Activated T-cell treated with anti-CD3 and anti-CD28 coated beads for 4 hours (primary cell): ENCODE results near the gene NANOS2.

ENCODE experiments used
- DNase-seq: peaks from one replicate; pipeline ENCODE4 v3.0.0-alpha.2; 2020

The NANOS2 gene

DNA sequence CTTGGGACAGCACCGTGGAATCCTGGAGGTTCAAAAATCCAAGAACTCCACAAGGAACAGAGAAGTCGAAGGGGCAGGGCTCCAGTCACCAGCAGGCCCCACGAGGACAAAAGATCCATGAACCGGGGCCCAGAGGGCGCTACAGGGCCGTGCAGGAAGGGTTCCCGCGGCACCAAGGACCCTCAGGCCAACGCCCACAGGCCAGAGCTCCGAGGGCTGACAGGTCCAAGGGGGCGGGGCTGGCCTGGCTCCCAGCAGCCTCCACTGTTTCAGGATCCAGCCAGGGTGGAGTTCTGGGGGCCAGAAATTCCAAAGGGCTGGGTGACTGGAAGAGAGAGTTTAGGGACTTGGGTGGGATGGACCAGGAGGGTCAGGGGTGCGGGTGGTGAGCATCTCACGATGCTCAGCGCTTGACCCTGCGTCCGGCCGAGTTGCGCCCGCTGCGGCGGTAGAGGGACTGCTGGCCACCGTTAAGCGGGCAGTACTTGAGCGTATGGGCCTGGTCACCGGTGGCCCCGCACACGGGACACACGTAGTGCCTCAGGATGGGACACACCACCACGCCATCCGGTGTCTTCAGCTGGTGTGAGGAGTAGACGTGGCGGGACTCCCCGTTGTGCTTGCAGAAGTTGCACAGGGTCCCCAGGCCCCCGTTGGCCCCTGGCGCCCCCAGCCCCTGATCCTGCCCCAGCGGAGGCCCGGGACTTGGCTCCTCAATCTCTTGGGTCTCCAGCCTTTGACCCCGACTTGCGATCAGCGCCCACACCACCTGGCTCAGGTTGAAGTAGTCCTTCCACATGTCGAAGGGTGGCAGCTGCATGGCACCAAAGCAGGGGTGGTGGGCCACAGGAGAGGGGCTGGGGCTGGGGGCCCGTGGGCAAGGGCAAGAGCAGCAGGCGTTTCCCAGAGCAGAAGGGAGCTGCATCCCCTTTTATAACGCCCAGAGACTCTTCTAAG is at the start of gene NANOS2:
Gene NANOS2, minus strand, starts transcription at position 905 of the 957 bp plus-strand sequence. Its CDS starts 85 bp downstream, at position 820.
- no peak for DNase-seq

DNA sequence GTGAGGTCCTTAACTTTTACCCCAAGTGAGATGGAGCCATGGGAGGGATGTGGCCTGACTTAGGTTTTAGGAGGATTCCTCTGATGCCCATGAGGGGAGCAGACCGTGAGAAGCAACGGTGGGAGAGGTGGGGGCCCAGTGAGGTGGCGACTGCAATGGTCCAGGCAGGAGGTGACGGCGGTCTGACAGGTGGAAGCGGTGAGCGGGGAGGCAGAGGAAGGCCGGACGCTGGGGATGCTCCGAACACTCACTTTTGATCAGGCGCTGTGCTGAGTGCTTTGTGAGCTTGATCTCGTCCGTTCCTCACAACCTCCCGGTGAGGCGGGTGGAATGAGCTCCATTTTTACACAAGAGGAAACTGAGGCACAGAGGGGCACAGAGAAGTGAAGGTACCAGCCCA is 47.4 kb upstream of the NANOS2 start:
- no peak for DNase-seq

DNA sequence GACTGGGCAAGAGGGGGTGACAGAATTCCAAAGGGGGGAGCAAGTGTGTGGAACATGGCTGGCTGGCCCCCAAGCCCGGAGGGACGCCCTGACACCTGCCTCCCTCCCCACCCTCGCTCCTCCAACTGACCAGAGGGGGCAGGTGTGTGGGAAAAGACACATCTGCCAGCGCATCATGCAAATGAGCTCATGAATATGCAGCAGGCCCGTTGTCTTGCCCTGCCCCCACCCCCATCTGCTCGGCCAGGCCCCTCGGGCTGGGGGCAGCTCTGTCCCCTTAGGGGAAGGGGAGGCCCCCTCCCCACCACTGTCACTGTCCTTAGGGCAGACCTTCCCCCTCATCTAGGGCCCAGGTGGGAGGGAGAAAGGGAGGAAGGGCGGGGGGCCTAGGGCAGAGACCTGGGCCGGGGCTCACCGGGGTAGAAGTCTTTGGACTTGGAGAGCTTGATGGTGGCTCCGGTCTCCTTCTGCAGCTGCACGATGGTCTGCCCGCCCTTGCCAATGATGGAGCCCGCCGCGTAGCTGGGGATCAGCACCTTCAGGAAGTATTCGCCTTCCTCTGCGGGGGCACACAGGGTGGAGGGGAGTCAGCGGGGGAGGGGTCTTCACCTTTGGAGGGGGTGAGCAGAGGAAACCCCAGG is 46.1 kb upstream of the NANOS2 start:
- no peak for DNase-seq

DNA sequence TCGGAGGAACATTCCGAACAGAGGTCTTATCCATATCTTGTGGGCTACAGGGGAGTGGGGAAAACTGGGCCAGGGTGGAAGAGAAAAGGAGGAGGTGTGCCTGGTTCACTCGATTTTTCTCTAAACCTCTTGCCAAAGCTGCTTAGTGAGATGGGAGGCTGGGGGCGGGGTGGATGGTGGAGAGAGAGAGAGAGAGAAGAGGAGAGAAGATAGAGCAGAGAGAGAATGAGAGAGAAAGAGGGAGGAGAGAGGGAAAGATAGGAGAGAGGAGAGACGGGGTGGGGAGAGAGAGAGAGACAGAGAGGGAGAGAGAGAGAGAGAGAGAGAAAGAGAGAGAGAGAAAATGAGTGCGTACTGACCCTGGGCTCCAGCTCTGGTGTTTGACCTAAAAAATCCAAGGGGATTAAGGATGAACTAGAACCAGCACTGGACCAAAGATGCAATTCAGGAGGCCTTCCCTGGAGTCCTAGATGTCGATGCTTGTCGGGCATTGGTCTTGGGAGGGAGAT is 45.0 kb upstream of the NANOS2 start:
- DNase-seq: no peak

DNA sequence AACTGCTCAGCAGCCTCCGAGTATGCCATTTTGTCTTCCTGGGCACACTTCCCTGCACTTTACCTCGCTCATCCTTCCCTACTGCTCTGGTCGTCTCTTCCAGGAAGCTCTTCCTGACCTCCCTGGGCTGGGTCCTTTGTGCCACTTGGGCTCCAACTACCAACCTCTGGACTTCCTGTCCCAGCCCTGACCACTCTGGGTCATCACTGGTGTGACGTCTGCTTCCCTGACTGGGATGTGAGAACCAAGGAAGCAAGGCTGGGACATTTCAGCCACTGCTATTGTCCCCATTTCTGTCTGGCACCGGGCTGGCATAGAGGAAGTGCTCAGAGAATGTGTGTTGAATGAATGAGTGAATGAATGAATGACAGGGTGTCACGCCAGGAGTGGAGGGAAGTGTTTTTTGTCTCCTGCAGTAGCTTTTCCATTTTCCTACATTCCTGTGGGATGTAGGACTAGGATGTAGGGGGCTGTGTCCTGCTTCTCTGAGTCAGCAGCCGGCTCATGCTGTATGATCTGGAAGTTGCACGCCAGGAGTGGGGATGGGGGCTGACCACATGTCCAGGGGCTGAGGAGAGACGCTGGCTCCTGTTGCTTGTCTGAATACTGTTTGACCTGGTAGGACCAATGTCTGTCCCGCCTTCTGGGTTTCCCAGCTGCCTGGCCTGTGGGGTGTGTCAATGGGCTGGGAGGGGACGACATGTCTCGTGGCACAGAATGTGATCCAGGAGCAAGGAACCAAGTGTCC is 44.4 kb upstream of the NANOS2 start:
- DNase-seq: no peak

DNA sequence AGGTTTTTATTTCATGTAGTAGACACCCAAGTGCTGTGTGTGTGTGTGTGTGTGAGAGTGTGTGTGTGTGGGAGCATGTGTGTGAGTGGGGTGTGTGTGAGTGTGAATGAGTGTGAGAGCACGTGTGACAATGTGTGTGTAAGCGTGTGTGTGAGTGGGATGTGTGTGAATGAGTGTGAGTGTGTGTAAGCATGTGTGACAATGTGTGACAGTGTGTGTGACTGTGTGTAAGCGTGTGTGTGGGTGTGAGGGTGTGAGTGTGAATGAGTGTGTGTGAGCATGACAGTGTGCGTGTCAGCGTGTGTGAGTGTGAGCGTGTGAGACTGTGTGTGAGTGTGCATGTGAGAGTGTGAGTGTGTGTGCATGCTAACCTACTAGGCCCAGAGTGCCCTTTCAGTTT is 43.7 kb upstream of the NANOS2 start:
- no peak for DNase-seq

DNA sequence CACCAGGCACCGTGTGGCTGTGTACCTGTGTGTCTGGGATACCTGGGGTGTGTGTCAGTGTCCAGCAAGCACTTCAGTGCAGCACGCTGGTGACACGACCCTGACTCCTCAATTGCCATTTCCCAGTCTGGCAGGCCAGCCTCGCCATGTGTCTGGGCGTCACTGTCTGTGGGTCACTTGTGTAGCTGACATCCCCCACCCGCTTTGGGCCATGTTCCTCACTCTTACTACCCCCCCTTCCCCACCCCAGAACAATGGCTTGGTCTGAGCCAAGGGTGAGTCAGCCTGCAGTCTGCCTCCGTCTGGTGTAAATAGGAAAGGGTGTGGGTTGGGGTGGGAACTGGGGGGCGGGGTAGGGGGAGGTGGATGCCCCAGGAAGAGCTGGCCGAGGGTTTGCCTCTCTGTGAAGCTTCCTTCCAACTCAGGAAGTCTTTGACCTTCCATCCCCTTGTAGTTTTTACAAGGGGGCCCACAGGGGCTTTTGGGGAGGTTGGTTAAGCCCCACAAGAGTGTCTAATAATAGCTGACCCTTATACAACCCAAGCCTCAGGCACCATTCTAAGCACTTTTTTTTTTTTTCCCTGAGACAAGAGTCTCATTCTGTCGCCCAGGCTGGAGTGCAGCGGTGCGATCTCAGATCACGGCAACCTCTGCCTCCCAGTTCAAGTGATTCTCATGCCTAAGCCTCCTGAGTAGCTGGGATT is 41.5 kb upstream of the NANOS2 start:
- no peak for DNase-seq

DNA sequence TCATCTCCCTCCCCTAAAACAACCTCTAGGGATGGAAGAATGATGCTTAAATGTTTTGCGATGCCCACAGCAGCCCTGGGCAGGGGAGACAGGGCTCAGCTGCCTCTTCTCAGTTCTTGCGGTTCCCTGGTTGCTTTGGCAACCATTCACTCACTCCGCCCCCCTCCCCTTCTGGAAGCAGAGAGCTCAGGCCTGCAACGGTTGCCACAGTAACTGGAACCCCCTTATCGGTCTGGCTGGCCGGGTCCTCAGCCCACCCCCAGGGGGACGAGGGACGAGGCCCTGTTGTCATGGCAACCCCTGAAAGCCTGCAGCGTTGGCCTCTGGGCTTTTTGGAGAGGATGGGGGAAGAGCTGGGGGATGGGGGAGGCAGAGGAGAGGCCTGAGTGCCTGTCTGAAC is 39.6 kb upstream of the NANOS2 start:
- no peak for DNase-seq

DNA sequence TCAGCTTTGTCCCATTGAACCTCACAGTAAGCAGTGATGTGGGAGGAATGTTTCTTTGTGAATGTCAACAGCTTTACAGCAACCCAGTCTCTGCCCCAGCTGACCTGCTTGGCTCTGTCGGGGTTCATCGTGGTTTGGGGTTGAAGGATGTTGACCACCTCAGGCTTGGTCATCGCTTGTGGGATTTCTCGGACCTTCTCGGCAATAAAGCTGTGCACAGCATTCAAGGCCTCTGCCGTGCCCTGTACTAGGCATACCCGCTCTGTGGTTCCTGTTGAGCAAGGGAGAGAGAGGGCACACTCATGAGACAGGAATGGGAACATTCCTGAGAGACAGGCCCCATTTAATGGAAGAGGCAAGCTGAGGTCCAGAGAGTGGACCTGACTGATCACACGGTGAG is 39.1 kb upstream of the NANOS2 start:
- DNase-seq: no peak

DNA sequence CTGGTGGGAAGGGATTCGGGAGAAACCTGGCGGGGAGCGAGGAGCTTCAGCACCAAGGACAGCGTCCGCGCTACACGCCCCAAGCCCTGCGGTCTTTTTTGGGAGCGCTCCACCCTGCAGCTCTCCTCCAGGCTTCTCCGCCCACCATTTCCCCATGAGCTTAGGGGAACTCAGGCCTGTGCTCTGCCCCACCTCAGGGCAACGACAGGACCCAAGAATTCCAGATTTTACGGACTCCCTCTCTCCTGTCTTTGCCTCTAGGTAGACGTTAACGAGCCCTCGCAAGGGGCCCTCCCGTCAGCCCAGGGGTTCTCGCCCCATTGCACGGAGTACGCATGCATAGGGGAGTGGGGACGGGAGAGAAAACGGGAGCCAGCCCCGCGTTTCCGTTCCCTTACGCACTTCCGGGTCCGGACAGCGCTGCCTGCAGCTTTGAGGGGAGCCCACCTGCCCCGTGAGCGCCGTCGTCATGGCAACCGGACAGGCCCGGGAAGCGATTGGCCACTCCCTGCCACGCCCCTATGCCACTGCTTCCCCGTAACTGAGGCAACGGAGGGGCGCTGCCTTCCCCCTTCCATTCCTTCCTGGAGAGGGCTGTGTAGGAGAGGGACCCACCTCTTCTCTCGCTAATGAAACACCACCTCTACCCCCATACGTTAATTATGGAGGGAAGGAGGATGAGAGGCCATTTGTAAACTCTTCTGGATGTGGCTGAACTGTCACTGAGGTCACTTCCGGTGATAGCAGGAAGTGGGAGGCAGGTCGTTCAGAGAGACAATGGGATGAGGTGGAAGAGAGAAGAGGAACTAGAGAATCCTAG is 38.3 kb upstream of the NANOS2 start:
- no peak for DNase-seq

DNA sequence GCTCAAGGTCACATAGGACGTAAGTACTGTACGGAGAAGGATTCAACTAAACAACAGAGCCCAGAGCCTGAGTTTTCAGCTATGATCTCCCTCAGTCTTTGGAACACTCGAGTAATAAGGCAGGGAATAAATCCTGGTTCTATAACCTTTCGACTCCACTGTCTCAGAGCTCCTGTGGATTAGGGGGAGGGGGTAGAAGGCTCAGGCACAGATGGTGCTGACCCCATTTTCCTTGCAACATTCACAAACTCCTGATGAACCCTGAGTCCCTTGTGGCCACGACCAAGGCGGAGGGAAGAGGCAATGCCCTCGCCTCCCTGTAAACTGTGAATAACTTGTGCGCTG is 37.7 kb upstream of the NANOS2 start:
- no peak for DNase-seq

DNA sequence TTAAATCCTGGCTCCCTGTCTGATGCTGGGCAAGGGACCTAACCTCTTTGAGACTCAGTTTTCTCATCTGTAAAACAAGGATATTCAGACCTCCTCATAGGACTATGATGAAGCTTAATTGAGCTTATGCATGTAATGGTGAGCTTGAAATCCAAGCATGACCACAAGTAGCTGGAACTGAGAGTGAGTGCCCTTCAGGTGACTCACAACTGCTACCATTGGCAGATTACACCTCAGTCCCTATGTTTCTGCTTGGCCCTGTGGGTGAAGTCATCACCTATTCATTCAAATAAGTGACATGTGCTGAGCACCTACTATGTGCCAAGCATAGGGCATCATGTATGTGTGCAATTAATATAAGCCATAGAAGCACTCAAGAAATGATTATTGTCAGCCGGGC is 33.3 kb upstream of the NANOS2 start:
- DNase-seq: no peak

DNA sequence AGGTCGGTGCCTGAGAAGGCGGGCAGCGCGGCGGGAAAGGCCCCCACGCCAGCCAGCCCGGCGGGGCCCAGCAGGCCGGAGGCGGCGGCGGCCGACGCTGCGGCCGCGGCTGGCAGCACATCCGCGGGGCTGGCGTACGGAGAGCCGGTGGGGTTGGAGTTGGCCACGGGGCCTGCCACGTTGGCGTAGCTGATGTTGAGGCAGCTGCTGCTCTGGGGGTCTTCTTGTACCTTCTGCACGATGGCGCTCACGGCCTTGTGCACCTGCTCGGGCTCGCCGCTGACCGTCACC is 25.9 kb upstream of the NANOS2 start:
- DNase-seq: no peak

DNA sequence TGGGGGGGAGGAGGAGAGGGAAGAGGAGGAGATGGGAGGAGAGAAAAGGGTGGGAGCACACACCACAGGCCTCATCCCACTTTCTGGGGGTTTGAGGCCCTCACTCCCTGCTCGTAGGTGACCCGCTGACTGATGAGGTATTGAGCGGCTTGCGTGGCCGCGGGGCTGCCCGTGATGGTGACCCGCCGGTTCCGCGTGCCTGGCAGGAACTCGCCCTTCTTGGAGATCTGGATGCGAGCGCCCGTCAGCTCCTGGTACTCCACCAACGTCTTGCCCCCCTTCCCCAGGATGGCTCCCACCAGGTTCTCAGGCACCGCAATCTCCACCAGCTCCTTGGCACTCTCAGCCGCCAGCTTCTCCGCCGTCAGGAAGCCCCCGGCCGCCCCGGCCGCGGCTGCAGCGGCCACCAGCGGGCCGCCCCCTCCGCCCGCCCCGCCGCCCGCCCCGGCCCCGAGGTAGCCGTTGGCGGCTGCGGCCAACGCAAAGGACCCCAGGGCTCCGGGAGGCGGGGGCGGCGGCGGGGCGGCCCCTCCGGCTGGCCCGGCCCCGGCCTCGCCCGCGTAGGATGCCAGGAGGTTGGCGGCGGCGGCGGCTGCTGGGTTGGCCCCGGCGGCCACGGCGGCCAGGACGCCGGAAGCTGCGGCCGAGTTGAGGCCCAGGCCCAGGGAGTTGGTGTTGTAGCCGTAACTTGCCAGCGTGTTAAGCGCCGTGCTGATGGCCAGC is 25.4 kb upstream of the NANOS2 start:
- DNase-seq: no peak

DNA sequence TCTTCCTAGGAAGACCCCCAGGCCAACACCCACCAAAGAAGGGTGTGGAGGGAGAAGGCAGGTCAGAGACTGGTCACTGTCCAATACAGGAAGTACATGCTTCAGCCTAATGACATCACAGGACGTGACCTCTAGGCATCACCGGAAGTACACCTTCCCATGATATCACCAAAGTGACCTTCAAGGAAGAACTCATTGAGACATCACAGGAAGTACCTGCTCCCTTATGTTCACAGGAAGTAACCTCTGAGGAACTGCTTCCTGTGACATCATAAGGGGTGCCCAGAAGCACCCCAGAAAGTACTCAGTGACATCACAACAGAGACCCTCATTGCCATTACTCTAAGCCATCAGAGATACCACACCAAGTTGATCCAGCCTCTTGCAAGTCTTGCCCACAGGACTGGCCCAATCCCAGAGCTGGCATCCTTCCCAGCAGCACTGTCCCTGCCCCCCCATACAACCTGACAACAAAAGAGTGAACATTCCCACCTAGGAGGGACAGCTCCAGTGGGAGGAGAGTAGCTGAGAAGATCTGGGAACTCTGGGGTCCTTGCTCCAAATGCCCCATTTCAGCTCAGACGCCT is 24.2 kb upstream of the NANOS2 start:
- DNase-seq: no peak

DNA sequence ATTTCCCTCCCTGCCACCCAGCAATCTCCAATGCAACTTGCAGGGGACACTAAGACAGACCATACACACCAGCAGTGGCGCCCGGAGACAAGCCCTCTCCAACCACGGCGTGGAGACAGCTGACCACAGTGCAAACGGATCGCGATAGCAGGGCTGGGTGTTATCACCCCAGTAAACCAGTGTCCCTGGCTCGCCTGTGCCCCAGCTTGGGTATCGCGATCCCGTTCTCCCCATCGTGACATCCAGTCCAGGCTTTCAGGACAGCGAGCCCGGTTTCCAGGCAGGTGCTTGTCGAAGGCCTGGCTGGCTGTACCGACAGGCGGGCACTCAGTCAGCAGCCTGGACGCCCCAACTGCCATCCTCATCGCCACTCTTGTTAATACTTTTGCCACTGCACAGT is 20.7 kb upstream of the NANOS2 start:
- no peak for DNase-seq

DNA sequence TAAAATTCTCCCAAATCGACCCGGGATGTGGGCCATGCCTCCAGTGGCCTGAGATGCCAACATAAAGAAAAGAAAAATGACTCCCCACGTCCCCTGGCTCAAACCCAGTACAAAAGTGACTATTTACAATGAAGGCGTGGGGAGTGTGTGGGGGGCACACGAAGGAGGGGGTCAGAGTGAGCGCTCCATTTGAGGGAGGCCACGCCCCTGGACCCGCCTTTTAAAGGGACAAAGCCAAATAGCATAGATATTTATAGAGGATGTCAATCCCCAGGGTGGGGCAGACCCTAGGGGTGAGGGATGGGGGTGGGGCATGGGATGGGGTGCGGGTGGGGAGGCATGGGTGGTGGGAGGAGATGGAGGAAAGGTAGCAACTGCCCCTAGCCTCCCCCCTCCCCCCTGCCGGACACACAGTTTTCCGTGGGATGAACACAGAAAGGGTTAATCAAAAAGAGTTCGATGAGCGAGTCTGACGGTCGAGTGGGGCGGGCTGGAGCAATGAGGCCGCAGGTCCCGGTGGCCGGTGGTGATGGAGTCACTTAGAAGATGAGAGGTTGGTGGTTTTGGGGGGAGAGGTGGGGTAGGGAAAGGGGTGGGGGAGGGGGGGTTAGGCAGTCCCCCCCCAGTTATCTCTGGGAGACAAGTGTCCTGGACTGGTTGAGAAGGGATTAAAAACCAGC is 20.1 kb upstream of the NANOS2 start:
- DNase-seq: no peak

DNA sequence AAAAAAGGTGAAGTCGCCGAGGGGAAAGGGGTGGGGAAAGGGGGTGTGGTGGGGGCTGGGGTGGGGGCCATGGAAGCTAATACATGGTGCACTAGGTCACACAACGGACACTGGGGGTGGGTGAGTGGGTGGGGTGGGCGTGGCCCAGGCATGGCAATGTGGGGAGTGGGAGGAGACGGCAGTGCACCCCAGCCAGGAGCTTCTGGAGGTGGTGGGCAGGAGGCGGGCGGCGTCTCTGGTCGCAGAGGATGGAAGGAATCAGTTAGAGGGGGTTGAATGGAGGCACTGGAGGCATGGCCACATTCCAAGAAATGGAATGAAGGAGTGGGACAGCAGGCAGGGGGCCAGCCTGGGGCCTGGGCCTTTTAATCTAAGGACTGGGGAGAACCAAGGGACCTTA is 19.2 kb upstream of the NANOS2 start:
- DNase-seq: no peak

DNA sequence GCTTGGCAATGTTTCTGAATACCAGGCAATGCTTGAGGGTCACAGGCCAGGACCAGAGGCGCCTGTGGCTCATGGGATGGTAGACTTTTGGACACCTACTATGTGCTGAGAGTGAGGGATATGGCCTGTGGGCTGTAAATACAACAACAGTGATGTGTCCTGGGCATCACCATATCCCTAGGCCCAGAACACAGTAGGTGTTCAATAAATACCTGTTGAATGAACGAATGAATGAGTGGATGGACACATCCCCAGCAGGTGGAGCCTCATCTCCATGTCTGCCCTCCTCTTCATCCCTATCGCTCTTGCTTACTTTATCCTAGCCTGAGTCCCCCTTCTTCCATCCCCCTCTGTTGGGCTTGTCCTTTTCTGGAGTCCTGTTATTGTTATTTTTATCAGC is 16.5 kb upstream of the NANOS2 start:
- no peak for DNase-seq

DNA sequence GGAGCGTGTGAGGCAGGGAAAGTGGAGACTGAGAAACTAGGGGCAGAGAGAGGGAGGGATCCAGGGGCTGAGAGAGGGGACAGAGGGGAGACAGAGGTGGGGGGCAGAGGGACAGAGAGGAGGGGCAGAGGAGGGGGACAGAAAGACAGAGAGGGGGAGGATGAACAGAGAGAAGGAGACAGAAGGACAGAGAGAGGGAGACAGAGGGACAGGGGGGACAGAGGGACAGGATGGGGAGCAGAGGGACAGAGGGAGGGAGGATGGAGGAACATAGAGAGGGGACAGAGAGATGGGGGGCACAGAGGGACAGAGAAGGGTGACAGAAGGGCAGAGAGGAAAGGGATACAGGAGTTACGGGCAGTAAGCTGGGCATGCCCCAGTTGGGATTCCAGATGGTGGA is 14.7 kb upstream of the NANOS2 start:
- DNase-seq: no peak
